GM20431 (cell line): ENCODE data around the gene DAW1.
"Not testable (repeated sequence)": the region's sequence is repeated elsewhere in the genome, so short reads cannot be mapped to it uniquely, and the experiment has no call there.

ENCODE experiments used
- in situ Hi-C: fragments of 300-500 bp; cut with MseI, MboI; formaldehyde crosslinking; loops from one replicate; pipeline ENCODE4 v1.15.0; 2020; ENCODE audit warnings: low sequenced_read_pairs; ENCODE audit not compliant: unreplicated experiment

Gene DAW1, protein sequence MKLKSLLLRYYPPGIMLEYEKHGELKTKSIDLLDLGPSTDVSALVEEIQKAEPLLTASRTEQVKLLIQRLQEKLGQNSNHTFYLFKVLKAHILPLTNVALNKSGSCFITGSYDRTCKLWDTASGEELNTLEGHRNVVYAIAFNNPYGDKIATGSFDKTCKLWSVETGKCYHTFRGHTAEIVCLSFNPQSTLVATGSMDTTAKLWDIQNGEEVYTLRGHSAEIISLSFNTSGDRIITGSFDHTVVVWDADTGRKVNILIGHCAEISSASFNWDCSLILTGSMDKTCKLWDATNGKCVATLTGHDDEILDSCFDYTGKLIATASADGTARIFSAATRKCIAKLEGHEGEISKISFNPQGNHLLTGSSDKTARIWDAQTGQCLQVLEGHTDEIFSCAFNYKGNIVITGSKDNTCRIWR

DNA sequence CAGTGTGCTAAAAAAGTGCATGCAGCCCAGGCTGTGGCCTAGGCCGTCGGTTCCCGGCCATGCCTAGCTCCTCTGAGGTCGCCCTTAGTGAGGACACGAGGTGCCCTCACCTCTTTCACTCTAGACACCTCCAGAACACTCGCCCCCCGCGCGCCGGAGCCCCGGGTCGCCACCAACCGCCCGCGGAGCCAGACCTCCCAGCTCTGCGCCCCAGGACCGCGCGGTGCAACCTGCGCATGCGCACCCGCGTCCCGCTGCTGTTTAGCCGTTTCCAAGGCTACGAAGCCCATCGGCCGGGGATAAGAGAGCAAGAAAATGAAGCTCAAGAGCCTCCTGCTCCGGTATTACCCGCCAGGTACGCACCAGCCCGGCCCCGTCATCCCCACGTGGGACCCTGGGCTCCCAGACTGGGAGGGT, at the start of gene DAW1:
TSS of gene DAW1 (plus strand) at position 257 of the 417 bp plus-strand sequence. CDS start at position 316, 59 bp downstream.
- in situ Hi-C loops: loop anchor here (25.0 kb wide), 1 partner anchor 209 kb away; the partner anchor contains the start of gene SCYGR5

DNA sequence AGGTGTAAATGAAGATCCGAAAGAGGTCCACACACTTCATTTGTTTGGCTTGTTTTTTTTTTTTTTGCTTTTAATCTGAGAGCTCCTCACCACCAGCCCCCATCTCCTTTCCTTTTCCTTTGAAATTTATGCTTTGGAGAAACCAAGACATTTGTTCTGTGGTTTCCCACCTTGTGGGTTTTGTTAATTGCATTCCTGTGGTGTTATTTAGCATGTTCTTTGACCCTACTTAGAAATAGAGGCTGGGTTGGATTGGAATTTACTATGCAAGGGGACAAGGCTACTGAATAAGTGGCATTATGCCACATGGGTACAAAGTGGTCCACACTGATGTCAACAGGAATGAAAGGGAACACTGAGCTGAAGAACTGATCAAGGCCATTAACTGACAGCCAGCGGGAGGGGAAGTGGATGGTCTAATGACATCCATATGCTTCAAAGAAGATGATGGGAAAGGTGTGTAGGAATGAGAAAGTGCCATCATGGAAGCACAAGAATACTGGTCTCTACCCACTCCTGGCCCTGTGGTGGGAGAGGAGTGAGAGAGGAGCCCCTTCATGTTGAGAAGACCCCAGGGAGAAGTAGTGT, 48.9 kb upstream of the DAW1 start:
- in situ Hi-C loops: no loop called here

DNA sequence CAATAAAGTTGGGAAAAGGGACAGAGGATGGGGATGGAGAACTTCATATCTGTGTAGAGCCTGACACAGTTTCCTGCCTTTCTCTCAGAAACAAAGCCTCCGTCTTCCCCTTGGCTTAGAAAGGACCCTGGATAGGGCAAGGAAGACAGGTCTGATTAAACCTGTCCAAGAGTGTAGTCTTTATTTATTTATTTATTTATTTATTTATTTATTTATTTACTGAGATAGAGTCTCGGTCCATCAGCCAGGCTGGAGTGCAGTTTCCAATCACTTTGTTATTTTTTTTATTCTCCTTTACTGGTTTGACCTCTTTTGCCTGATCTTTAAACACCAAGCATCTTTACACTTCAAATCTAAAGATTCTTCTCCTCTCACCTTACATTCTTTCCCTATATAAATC, 47.5 kb upstream of the DAW1 start:
- in situ Hi-C loops: no loop called here

DNA sequence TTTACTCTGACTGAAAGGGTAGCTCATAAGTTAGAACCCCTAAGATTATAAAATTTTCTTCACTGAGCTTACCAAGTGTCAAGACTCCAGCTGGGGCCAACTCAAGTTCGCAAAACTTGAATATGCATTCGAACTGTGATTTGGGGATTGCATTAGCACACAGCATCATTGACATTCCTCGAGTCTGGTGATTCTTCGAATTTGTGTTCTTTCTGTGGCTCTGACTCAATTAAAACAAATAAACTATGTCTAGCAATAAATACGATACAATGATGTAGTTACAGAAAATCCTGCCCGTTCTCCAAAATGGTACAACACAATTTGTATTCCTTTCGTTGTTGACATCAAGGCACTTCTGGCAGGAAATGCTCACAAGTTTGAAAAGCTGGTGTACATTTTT, 46.7 kb upstream of the DAW1 start:
- in situ Hi-C loops: no loop called here

DNA sequence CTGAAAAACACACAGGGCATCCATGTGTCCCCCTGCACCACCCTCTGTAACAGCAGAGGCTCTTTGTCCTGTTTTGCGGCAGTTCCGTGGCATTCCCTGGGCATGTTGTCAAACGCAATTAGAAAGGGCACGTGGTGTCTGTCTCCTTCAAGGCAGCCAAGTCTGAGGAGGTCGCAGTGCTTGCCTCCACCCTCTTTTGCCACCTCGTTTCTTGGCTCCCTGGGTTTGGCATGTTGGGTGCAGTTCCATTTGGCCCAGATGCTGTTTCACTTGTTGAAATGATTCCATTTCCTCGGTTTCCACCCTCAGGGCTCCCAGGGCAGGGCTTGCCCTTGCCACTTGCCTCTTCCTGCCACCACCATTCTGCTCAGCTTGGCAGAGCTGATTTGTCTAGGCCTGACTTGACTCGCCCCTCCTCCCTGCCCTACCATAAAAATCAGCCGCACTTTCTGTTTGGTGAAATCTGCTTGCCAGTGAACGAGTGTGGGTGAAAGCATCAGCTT, 45.4 kb upstream of the DAW1 start:
- in situ Hi-C loops: no loop called here

DNA sequence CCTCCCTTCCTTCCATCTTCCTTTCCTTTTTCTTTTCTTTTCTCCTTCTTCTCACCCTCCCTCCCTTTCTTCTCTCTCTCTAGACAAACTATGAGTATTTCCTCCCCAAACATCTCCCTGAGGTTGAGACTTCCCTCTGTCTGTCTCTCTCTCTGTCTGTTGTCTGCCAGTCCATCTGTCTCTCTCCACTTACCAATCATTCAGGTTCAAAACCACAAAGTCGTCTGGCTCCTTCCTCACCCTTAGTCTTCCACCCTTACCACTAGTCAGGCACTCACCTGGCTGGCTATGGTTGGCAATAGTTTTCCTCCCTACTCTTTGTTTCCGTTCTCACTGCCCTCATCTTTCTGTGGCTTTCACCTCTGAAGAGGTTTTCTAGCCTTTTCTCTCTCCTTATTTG, 44.9 kb upstream of the DAW1 start:
- in situ Hi-C loops: no loop called here

DNA sequence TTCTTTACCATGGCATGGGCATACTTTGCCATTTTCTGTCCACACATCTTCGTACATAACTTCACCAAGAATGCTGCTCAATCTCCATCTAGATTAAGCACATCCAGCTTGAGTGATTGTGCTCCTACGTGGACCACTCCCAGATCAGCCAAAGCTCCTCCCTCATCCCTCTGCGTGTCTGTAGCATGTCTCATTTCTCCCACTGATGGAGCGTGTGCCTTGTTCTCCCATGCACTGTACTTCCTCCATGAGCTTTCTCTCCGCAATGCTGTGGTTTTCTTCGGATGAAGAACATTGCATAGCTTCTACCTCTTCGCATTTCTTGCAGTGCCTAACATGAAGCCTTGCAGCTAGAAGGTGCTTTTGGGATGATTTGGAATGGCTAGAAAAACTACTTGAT, 44.3 kb upstream of the DAW1 start:
- in situ Hi-C loops: no loop called here

DNA sequence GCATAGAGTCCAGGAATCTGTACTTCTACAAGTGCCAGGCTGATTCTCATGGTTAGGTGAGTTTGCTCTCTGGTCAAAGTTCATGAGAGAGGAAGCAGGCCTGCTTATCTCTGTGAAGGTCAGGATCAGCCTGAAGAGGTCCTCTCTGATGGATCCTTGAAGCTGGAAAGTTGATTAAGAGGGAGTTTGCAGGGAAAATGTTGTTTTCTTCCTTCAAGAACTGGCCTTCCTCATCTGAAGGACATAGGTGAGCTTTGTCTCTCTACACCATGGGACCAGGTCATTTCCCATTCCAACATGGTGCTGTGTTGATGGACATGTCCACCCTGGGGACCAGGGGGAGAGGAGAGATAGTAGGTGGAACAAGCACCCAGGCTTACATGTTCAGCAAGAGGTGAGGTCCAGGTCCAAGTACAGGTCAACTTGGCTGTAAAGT, 42.9 kb upstream of the DAW1 start:
- in situ Hi-C loops: no loop called here

DNA sequence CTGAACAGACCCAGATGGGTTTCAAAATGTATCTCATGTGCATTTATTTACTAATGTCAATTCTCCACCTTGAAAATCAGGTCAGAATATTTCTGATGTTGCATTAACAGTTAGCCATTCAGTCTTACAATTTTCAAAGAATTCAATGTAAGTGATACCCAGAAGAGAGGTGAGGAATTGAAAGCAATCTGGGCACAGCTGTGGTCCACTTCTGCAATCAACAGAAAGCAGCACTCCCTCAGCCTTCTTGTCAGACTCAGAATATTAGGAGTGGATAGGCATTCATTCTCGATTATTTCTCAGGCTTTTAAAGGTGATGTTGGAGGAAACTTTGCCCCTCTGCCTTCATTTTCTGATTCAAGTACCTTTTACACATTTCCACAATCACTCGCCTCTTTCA, 42.1 kb upstream of the DAW1 start:
- in situ Hi-C loops: no loop called here

DNA sequence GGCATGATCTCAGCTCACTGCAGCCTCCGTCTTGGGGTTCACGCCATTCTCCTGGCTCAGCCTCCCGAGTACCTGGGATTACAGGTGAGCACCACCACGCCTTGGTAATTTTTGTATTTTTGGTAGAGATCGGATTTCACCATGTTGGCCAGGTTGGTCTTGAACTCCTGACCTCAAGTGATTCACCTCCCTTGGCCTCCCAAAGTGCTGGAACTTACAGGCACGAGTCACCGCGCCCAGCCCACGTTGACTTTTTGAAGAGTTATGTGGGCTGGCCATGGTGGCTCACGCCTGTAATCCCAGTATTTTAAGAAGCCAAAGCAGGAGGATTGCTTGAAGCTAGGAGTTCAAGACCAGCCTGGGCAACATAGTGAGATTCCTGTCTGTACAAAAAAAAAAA, 37.0 kb upstream of the DAW1 start:
- in situ Hi-C loops: no loop called here

DNA sequence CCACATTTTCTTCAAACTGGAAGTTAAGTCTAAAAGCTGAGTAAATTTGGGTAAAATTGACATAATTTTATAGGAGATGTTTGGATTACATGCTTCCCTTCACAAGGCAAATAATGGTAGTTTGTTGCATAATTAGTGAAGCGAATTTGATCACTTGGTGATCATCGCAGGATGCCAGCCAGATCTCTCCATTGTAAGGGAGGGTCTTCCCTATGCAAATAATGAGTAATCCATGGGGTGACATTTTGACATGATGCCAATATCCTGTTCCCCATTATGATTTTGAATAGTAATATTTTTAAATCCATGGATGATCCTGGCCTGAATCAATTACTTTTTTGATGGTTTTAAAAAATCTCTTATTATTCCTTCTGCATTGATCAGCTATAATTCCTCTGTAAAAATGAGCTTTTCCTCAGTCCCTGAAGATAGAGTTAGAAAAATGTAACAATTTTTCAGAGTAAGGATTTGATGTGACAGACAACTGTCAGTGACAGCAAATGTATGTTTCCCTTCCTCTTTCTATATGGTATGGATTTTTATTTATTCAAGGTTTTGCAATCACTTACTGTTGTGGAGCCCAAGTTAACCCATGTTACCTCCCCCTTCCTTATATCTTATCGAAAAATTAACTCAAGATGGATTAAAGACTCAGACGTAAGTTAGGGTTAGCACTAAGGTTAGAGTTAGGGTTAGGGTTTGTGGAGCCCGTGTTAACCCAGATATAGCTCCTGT, 36.3 kb upstream of the DAW1 start:
- in situ Hi-C loops: no loop called here

DNA sequence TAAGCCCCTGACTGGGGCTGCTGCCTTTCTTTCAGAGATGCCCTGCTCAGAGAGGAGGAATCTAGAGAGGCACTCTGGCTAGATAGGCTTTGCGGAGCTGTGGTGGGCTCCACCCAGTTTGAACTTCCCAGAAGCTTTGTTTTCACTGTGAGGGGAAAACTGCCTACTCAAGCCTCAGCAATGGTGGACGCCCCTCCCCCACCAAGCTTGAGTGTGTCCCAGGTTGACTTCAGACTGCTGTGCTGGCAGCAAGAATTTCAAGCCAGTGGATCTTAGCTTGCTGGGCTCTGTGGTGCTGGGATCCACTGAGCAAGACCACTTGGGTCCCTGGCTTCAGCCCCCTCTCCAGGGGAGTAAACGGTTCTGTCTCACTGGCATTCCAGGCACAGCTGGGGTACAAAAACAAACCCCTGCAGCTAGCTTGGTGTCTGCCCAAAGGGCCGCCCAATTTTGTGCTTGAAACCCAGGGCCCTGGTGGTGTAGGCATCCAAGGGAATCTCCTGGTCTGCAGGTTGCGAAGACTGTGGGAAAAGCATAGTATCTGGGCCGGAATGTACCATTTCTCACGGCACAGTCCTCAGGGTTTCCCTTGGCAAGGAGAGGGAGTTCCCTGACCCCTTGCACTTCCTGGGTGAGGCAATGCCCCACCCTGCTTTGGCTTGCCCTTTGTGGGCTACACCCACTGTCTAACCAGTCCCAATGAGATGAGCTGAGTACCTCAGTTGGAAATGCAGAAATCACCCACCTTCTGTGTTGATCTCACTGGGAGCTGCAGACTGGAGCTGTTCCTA, 31.9 kb upstream of the DAW1 start:
- in situ Hi-C loops: not testable (repeated sequence)

DNA sequence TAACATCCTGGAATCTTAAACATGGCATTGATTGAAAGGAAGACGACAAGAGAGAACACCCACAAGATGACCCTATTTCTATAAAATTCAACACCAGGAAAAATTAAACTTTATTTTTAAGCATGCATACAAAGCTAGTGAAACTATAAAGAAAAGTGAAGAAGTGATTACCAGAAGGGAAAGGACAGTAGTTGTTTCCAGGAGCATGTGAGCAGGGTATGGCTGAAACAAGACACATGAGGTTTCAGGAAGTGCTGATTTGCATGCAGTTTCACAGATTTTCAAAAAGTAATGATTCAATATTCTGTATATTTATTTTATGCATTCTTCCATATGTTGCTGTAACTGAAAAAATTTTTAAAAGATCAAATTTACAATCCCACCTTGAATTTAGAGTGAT, 24.6 kb upstream of the DAW1 start:
- in situ Hi-C loops: no loop called here

DNA sequence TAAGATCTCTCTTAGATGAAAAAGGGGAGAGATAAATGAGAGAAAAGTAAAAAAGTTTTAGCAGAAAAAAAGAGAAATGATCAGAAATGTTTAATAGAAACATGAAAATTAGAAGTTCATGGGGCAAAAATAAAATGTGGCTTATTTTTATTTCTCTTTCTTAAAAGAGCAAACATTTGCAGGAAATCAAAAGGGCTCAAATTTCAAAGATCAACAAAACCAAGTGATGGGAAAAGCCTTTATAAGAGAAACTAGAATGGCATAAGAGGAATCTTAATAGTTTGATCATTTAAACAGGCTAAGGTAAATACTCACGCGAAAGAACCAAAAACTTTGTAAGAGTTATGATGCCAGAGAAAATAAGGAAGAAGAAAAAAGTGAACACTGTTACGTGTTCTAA, 23.3 kb upstream of the DAW1 start:
- in situ Hi-C loops: no loop called here

DNA sequence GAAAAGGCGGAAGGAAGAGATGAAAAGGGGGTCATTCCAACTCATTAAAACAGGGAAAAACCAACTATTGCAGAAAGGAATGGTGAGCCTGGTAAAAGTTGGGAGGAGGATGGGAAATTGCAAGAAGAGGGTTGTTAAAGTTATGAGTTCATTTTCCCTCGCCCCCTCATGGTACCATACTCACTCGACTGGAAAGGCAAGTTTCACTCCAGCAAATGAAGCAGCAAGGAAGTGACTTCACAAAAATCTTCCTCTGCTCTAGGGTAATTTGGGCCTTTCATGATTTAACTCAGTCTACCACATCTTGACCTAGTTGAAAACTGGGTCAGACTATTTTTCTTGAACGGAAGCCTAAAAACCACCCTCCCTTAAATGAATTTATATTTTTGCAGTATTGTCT, 22.8 kb upstream of the DAW1 start:
- in situ Hi-C loops: no loop called here

DNA sequence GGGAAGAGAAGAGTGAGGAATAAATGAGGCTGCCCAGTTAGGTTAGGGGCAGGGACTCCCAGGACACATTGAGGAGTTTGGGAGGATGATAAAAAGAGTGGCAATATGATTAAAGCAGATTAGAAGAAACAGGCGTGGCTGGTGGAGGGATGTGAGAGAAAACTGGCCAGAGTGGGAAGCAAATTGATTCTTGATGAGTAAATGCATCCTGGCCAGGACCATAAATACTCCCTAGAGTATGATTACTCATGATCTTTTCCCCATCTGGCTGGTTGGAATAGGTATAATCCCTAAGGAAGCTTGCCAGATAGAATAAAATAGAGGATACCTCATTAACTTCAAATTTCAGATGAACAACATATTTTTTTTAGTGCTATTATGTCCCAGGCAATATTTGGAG, 21.5 kb upstream of the DAW1 start:
- in situ Hi-C loops: loop anchor here (25.0 kb wide), 1 partner anchor 188 kb away; the partner anchor contains the start of gene SCYGR5

DNA sequence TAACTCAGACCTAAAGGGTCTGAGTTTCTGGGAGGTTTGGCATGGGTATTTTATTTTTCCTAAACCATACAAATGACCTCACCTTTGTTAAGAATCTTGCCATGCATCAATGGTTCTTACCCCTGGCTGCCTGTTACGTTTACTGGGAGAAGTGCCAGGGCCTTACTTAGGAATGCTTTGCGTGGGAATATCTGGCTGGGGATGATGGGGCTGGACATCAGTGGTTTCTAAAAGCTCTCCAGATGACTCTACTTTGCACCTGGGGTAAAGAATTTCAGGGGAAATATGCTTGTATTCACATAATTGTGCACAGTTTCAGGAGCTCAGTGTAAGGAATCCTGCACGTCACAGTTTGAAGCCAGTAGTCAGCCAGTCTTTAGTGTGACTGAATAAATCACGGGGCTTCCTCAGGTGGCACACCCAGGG, 18.2 kb upstream of the DAW1 start:
- in situ Hi-C loops: loop anchor here (25.0 kb wide), 1 partner anchor 191 kb away; the partner anchor contains the start of gene SCYGR5

DNA sequence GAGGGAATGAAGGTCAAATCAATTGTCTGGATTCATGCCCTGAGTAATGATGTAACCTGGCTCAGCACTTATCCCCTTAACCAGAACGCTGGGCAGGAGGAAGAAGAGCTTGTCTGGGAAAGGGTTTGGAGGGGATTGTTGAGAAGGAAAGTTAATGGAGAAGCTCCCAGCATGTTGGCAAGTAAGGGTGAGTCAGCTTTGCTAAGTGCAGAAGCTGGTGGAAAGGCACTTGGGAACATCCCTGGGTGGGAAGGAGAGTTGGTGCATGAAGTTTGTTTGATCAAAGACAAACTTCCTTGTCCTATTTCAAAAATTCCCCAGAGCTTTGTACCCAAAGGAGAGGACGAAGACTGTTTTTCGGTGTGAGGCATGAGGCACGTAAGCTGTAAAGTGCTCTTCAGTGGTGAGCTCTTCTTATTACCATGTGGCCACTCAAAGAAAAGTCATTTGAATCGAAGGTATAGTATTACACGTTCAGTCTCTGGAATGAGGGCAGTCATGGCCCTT, 17.6 kb upstream of the DAW1 start:
- in situ Hi-C loops: loop anchor here (25.0 kb wide), 1 partner anchor 192 kb away; the partner anchor contains the start of gene SCYGR5

DNA sequence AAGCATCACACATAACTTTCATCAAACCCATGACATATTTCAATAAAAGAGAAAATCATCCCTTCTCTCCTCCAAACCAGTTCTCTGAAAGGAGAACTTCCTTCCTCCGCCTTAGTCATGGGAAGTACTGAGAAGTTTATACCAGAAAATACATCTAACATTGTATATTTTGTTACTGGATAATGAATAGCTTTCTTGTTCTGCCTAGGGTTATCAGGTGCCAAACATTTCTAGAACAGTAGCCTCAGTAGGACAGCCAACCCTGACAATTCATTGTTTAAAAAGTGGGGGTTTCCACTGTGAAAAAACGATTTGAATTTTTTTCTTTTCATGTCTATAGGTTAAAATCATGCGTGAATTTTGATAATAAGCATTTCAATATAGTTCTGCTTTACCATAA, 16.0 kb upstream of the DAW1 start:
- in situ Hi-C loops: loop anchor here (25.0 kb wide), 1 partner anchor 193 kb away; the partner anchor contains the start of gene SCYGR5
